GM21423 (cell line): Measurements from ENCODE around the gene KPTN.

Source experiments
- ATAC-seq: cut with Tn5 transposase; IDR thresholded peaks from one replicate; pipeline ENCODE4 v1.9.1; 2021; ENCODE audit warnings: mild to moderate bottlenecking, moderate library complexity; ENCODE audit not compliant: unreplicated experiment

Gene KPTN

GRCh38 chr19:47436712-47437401 lies 47.2 kb downstream of the KPTN start:
- peak; percentile 63 for ATAC-seq

GRCh38 chr19:47435883-47436417 lies 48.1 kb downstream of the KPTN start:
- ATAC-seq, result no peak

DNA sequence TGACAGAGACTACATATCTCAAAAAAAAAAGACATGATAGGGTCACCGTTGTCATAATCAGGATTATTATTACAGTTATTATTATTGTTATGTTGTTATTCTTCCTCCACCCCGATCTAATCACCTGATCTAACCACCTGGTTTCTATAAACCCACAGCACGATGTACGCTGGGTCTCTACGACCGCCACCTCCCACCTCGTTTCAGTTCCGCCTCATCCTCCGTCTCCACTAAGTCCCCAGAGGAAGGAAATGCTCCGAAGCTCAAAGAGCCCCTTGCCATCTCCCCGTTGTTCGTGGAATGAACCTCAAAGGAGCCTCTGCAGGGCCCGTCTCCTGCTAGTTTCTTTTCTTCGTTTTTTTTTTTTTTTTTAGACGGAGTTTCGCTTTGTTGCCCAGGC lies 48.8 kb downstream of the KPTN start:
- ATAC-seq, result no peak

DNA sequence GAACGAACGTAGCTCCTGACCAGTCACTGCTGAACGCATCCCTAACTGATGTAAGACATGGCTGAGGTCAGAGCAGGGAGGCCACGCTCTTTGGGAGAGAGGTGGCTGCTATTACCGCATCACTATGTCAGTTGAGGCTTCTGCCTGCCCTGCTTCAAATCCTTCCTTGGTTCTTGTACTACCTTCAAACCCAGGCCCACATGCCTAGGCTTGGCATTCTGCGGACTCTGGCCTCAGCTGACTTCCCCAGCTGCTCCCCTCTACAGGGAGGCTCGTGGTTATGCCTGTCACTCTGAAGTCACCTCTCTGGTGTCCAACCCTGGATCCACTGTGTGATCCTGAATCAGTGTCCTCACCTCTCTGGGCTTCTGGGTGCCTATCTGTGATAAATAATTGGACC lies 49.9 kb downstream of the KPTN start:
- no peak for ATAC-seq

GRCh38 chr19:47433121-47433520 lies 50.9 kb downstream of the KPTN start:
- ATAC-seq, result no peak

DNA sequence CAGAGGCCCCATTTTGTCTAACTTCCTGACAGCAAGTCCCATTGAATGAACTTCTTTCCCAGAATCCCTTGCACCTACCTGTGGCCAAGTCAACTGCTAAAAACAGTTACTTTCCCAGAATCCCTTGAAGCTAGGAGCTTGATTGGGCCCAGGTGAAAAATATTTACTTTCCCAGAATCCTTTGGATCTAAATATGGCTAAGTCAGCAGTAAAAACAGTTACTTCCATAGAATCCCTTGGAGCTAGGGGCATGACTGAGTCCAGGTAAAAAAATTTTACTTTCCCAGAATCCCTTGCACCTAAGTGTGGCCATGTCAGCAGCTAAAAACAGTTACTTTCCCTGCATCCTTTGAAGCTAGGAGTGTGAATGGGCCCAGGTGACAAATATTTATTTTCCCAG lies 51.5 kb downstream of the KPTN start:
- no peak for ATAC-seq

GRCh38 chr19:47432091-47432490 lies 51.9 kb downstream of the KPTN start:
- ATAC-seq, result no peak

- no peak for ATAC-seq
These were observed 53.8 kb downstream of the KPTN start for GRCh38 chr19:47430041-47430802.

GRCh38 chr19:47429140-47429793 lies 54.8 kb downstream of the KPTN start:
- ATAC-seq, result no peak

DNA sequence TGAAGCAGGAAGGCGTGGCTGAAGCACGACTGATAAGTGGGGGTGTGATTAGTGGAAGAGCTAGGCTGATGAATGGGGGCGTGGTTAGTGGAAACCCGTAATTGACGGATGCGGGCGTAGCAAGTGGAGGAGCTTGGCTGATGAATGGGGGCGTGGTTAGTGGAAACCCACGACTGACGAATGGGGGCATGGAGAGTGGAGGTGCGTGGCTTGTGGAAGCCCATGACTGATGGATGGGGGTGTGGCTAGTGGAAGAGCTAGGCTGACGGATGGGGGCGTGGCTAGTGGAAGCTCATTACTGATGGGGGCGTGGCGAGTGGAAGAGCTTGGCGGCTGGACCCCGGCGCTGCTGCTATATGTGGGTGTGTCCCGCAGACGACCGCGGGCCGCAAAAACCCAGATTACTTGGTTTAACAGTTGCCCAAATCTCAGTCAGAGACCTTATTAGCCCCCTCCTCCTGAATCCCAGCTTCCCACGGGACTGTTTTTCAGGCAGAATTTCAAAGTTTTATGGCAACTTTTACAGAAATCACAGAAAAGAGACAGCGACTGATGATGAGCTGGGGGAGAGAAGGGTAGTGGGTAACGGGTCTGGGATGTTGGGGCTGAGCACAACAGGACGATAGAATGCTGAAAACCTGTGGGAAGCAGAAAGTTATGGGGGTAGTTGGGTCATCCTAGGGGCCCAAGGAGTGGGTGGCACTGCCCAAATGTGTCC lies 55.7 kb downstream of the KPTN start:
- ATAC-seq, result peak; percentile 51

- ATAC-seq, result no peak
These were observed 56.5 kb downstream of the KPTN start for GRCh38 chr19:47427241-47428176.
